ENCODE results near the gene BCAS3. TPM values are rescaled to one million over a fixed set of nuclear protein-coding genes. Genes with fewer than 3 reads are reported as not detected.

Gene BCAS3
- total and polyA plus RNA-seq, 9 donors = 9.4 to 37.0 (median 21.6) TPM

DNA sequence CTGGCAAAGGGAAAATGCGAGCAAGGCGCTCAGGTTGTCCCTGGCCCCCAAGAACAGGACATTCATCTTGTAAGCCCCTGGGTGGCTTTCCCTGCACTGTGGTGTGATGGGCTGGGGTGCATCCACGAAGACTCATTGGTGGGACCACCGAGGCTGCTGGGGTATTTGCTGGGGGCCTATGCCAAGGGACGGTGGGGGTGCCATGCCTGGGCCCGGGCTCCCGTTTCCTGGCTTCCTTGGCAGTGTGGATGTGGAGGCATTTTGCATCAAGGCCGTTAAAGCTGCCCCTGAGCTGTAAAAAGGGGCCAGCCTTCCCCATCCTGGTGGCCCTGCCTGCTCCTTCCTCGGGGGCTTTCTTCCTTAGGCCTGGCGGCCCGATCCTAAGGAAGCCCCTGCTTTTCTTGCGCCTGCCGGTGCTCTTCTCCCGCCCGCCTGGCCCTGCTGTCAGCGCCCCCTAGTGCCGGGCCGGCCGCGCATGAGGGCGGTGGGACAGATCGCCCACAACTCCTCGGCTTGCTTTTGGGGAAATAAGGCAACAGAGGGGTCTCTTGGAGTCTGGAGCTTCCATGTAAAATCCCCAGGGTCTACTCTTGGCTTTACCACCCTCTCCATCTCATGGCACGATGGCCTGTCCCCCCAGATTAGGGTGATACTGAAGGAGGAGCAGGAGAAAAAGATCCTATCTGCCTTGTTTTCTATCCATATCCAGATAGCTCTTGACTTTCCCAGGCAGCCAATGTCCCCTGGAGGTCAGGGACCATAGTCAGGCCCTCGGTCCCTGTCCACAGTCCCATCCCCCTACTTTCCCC is 712.2 kb downstream of the BCAS3 start:
- Histone ChIP-seq H3K27ac (no peak overlapping the region), H3K27me3 (no peaks in the 10 kb centered on the region), H3K9me3 (no peaks in the 10 kb centered on the region), H3K36me3 (no peaks in the 10 kb centered on the region), H3K4me3 (no peak overlapping the region), H3K4me1 (ENCODE audit: insufficient read depth) (no peaks in the 10 kb centered on the region)
- TF ChIP-seq POLR2A (IDR thresholded peaks at IDR 0.05) (no peak), EP300 (IDR thresholded peaks at IDR 0.05) (no peak)
- TF ChIP-seq, protein P1, sequence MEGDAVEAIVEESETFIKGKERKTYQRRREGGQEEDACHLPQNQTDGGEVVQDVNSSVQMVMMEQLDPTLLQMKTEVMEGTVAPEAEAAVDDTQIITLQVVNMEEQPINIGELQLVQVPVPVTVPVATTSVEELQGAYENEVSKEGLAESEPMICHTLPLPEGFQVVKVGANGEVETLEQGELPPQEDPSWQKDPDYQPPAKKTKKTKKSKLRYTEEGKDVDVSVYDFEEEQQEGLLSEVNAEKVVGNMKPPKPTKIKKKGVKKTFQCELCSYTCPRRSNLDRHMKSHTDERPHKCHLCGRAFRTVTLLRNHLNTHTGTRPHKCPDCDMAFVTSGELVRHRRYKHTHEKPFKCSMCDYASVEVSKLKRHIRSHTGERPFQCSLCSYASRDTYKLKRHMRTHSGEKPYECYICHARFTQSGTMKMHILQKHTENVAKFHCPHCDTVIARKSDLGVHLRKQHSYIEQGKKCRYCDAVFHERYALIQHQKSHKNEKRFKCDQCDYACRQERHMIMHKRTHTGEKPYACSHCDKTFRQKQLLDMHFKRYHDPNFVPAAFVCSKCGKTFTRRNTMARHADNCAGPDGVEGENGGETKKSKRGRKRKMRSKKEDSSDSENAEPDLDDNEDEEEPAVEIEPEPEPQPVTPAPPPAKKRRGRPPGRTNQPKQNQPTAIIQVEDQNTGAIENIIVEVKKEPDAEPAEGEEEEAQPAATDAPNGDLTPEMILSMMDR (IDR thresholded peaks at IDR 0.05) = peak; percentile 47 to 55 (median 48)
- peak in 2 of 5 donors; percentile 55 to 70 for DNase-seq
- intact Hi-C loops (cut with DNase I) = loop anchor here in 2 of 4 donors (10.0 kb wide), 2 partner anchors 135 to 385 kb away; no protein-coding TSS in a partner anchor
- 23 to 26% (median 25%) methylated on average over 25 of the region's 25 CpGs for WGBS, 3 donors

DNA sequence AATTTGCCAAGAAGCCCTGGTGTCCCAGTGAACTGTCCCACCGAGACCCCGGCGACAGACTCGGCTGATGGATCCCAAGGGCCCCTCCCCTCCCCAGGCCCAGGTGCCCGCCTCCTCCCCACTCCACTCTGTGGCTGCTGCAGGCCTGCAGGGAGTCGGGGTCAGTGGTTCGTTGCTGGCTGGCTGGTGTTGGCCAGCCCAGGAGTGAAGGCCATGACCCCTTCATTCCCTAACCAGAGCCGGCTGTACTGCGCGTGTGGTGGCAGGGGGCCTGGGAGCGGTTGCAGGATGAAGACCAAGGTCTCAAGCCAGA is 712.8 kb downstream of the BCAS3 start:
- DNase-seq = no peak
- Histone ChIP-seq H3K36me3 (no peaks in the 10 kb centered on the region), H3K4me1 (ENCODE audit: insufficient read depth) (no peaks in the 10 kb centered on the region), H3K27ac (no peak overlapping the region), H3K9me3 (no peaks in the 10 kb centered on the region), H3K27me3 (no peaks in the 10 kb centered on the region), H3K4me3 (no peak overlapping the region)
- TF ChIP-seq EP300 (IDR thresholded peaks at IDR 0.05) (no peak), POLR2A (IDR thresholded peaks at IDR 0.05) (no peak)
- TF ChIP-seq, protein P1 (IDR thresholded peaks at IDR 0.05) = no peak
- intact Hi-C loops (cut with DNase I) = loop anchor here in 2 of 4 donors (10.0 kb wide), 2 partner anchors 136 to 386 kb away; no protein-coding TSS in a partner anchor
- WGBS, 3 donors = 68 to 73% (median 70%) methylated on average over 11 of the region's 11 CpGs

DNA sequence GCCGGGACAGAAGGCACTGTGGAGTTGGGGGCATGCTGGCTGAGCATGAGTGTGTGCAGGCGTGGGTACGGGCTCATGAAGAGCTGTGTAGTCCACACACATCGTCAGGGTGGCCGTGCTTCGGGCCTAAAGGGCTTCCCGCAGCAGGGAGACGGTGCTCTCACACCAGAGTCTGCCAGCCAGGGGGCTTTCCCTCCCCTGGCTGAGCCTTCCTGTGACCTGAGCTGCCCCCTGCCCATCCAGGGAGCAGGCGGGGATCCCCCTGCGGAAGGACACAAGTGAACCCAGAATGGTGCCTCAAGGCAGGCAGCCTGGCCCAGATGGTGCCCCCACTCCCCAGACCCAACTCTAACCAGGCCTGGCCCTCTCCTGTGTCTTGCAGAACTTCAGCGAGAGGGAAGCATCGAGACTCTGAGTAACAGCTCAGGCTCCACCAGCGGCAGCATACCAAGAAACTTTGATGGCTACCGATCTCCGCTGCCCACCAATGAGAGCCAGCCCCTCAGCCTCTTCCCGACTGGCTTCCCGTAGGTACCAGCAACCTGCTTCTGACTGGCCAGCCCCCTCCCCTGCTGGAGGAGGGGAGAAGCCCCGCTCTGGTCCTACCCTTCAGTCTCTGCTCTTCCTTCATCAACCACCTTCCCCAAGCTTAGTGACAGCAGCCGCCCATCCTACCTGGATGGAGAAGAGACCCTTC is 714.1 kb downstream of the BCAS3 start:
- H3K27ac ChIP-seq = no peak overlapping the region
- TF ChIP-seq EP300 (IDR thresholded peaks at IDR 0.05) = no peak
- no peak for TF ChIP-seq POLR2A (IDR thresholded peaks at IDR 0.05)
- TF ChIP-seq, protein P1 (IDR thresholded peaks at IDR 0.05) = no peak
- no peaks in the 10 kb centered on the region for H3K36me3 ChIP-seq
- intact Hi-C loops (cut with DNase I) = loop anchor here in 2 of 4 donors (10.0 kb wide), 2 partner anchors 137 to 387 kb away; no protein-coding TSS in a partner anchor
- peaks cover 5% of the 10 kb centered on the region for H3K27me3 ChIP-seq
- H3K9me3 ChIP-seq = no peaks in the 10 kb centered on the region
- H3K4me3 ChIP-seq = no peak overlapping the region
- 91 to 94% (median 93%) methylated on average over 18 to 19 of the region's 19 CpGs for WGBS, 3 donors
- no peak for DNase-seq
- H3K4me1 ChIP-seq (ENCODE audit: insufficient read depth) = no peaks in the 10 kb centered on the region

DNA sequence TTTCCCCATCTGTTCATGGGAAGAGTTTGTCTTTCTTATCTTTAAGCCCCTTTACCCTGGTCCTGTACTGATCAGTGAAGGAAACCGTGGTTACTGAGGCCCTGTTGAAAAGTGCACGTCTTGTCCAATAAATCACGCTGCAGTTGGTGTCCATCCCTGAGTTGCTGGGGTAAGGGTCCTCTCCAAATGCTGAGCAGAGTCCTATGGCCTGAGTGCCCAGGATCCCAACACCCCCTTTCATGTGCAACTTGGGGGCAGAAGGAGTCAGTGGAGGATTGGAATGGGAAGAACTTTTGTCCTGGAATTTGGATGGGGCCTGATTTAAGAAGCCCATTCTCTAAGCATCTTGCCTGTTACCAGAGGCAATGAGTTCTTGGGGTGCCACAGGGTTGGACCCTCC is 715.0 kb downstream of the BCAS3 start:
- H3K4me3 ChIP-seq = no peak overlapping the region
- DNase-seq = no peak
- peaks cover 5% of the 10 kb centered on the region for H3K27me3 ChIP-seq
- WGBS, 3 donors = 88 to 95% (median 92%) methylated on average over 3 of the region's 3 CpGs
- no peak overlapping the region for H3K27ac ChIP-seq
- intact Hi-C loops (cut with DNase I) = loop anchor here in 2 of 4 donors (10.0 kb wide), 2 partner anchors 138 to 388 kb away; no protein-coding TSS in a partner anchor
- H3K36me3 ChIP-seq = no peaks in the 10 kb centered on the region
- no peaks in the 10 kb centered on the region for H3K9me3 ChIP-seq
- H3K4me1 ChIP-seq (ENCODE audit: insufficient read depth) = no peaks in the 10 kb centered on the region
- TF ChIP-seq POLR2A (IDR thresholded peaks at IDR 0.05) (no peak), EP300 (IDR thresholded peaks at IDR 0.05) (no peak)
- TF ChIP-seq, protein P1 (IDR thresholded peaks at IDR 0.05) = no peak

Measured in ovary (tissue), 9 donors.